SU-DHL-6 (cell line): ENCODE results near the gene IQGAP1.
"Not testable (repeated sequence)": the region's sequence is repeated elsewhere in the genome, so short reads cannot be mapped to it uniquely, and the experiment has no call there.

Experiments used
- H2AFZ ChIP-seq: fragments of 200-600 bp; sonication (generic); 2 replicates; pipeline ENCODE4 v1.6.1; 2014; ENCODE audit warnings: low read depth, mild to moderate bottlenecking, moderate library complexity, mixed read lengths, antibody characterized with exemption, low read length; ENCODE audit not compliant: severe bottlenecking
- H3F3A ChIP-seq: fragments of 200-600 bp; shearing (Covaris generic); 2 replicates; pipeline ENCODE4 v1.6.0; 2016; ENCODE audit warnings: antibody characterized with exemption, mild to moderate bottlenecking; ENCODE audit not compliant: insufficient read depth
- H3K27ac ChIP-seq: fragments of 200-600 bp; sonication (generic); 2 replicates; pipeline ENCODE4 v1.5.1; 2016; ENCODE audit warnings: low read depth, mild to moderate bottlenecking, low read length, moderate library complexity, mixed read lengths
- H3K27me3 ChIP-seq: fragments of 200-600 bp; sonication (generic), shearing (Covaris generic); 2 replicates; pipeline ENCODE4 v1.6.0; 2014; ENCODE audit warnings: mild to moderate bottlenecking, low read length
- H3K36me3 ChIP-seq: fragments of 200-600 bp; sonication (generic); 2 replicates; pipeline ENCODE4 v1.6.1; 2014; ENCODE audit warnings: mild to moderate bottlenecking, low read length, mixed read lengths
- H3K4me2 ChIP-seq: fragments of 300-600, 200-600 bp; shearing (Covaris generic), sonication (generic); 2 replicates; pipeline ENCODE4 v1.6.0; 2014; ENCODE audit warnings: low read length, low read depth, mild to moderate bottlenecking; ENCODE audit not compliant: poor library complexity, severe bottlenecking
- H3K4me3 ChIP-seq: fragments of 200-600 bp; sonication (generic); 2 replicates; pipeline ENCODE4 v1.5.1; 2014; ENCODE audit warnings: antibody characterized with exemption, low read length, mild to moderate bottlenecking, mixed read lengths; ENCODE audit not compliant: insufficient read depth, poor library complexity, severe bottlenecking
- H3K79me2 ChIP-seq: fragments of 200-600 bp; sonication (generic); 2 replicates; pipeline ENCODE4 v1.6.1; 2014; ENCODE audit warnings: mild to moderate bottlenecking, low read length, moderate library complexity; ENCODE audit not compliant: insufficient read depth
- H3K9ac ChIP-seq: fragments of 200-600 bp; sonication (generic); 2 replicates; pipeline ENCODE4 v1.7.0; 2014; ENCODE audit warnings: mild to moderate bottlenecking, low read length
- H3K9me2 ChIP-seq: fragments of 200-600 bp; sonication (generic); replicated peaks from 2 replicates; pipeline ENCODE4 v1.6.1; 2014; ENCODE audit warnings: low read length; ENCODE audit not compliant: insufficient read depth
- H3K9me3 ChIP-seq: fragments of 200-600 bp; sonication (generic); 2 replicates; pipeline ENCODE4 v1.6.1; 2014; ENCODE audit warnings: low read length, mixed read lengths; ENCODE audit not compliant: insufficient read depth
- H4K20me1 ChIP-seq: fragments of 200-600 bp; sonication (generic); 2 replicates; pipeline ENCODE4 v1.6.1; 2014; ENCODE audit warnings: low read depth, mild to moderate bottlenecking, antibody characterized with exemption, low read length, moderate library complexity, mixed read lengths
- CTCF ChIP-seq: fragments of 200-600 bp; sonication (generic); IDR thresholded peaks from one replicate; pipeline ENCODE4 v1.5.1; 2017; ENCODE audit warnings: antibody characterized with exemption, mild to moderate bottlenecking, low read length, moderate library complexity; ENCODE audit not compliant: insufficient read depth, poor library complexity, severe bottlenecking
- EZH2phosphoT487 ChIP-seq: fragments of 200-600 bp; sonication (generic), shearing (Covaris generic); conservative IDR thresholded peaks from 2 replicates; pipeline ENCODE4 v1.6.1; 2018; ENCODE audit warnings: mild to moderate bottlenecking, antibody characterized with exemption, low read length, moderate library complexity, mixed read lengths

Gene IQGAP1

DNA sequence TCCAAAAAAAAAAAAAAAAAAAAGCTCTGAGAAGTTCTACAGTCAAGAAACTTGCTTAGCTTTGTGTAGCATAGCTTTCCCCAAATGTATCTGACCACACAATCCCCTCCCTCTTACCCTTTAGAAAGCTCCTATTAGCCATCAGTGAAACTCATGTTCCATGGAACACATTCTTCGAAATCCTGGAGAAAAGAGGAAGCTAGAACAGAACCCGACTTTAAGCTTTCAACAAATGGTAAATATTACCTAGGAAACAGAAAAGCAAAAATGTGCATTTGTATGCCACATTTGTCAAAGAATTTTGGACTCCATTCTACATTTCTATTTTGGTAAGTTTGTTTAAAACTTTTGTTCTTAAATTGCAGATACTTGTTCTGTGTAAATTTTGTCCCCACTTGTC, 124.2 kb downstream of the IQGAP1 start:
- no peak overlapping the region for H3K27ac ChIP-seq
- H3K36me3 ChIP-seq, result no peaks in the 10 kb centered on the region
- no peaks in the 10 kb centered on the region for H3K9me2 ChIP-seq
- no peak overlapping the region for H3K4me2 ChIP-seq
- H3K9me3 ChIP-seq, result no peaks in the 10 kb centered on the region
- no peaks in the 10 kb centered on the region for H4K20me1 ChIP-seq
- no peak overlapping the region for H2AFZ ChIP-seq
- no peak for TF ChIP-seq EZH2phosphoT487
- TF ChIP-seq CTCF, result no peak
- no peak overlapping the region for H3K4me3 ChIP-seq
- no peaks in the 10 kb centered on the region for H3F3A ChIP-seq
- no peaks in the 10 kb centered on the region for H3K79me2 ChIP-seq
- no peaks in the 10 kb centered on the region for H3K27me3 ChIP-seq
- H3K9ac ChIP-seq, result no peak overlapping the region

DNA sequence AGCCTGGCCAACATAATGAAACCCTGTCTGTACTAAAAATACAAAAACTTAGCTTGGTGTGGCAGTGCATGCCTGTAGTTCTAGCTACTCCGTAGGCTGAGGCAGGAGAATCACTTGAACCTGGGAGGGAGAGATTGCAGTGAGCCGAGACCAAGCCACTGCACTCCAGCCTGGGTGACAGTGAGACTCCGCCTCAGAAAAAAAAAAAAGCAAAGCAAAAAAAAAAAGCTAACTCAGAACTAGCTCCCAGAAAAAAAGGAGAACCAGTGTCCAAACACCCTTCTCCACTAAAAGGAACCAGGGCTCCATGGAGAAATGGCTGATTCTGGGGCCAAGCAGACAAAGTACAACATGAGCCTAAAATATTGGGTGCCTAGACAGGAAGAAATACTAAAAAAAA, 124.9 kb downstream of the IQGAP1 start:
- Histone ChIP-seq H3K9ac (no peak overlapping the region), H3K79me2 (no peaks in the 10 kb centered on the region), H3K4me2 (no peak overlapping the region), H2AFZ (no peak overlapping the region), H3K36me3 (no peaks in the 10 kb centered on the region), H3F3A (no peaks in the 10 kb centered on the region), H3K27ac (no peak overlapping the region), H3K9me2 (no peaks in the 10 kb centered on the region), H4K20me1 (no peaks in the 10 kb centered on the region), H3K27me3 (no peaks in the 10 kb centered on the region), H3K4me3 (no peak overlapping the region), H3K9me3 (no peaks in the 10 kb centered on the region)
- TF ChIP-seq EZH2phosphoT487, result no peak
- no peak for TF ChIP-seq CTCF

DNA sequence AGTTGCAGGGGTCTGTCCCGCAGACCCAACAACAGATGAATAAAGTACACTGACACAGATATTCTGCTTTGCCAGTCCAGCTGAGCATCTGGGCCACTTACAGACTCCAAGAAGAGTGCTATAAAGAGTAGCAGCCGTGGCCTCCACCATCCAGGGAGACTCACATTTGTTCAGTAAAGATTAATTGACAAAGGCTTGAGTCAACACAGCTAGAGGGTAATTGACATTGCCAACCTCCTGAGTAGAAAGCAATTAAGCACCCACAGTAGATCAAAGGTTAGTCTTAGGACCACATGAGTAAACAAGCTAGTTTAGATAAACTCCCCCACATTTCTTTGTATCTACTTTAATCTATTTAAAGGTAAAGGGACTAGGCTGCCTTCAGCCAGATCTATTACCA, 125.4 kb downstream of the IQGAP1 start:
- no peaks in the 10 kb centered on the region for H3K27me3 ChIP-seq
- no peak overlapping the region for H3K4me2 ChIP-seq
- H3K27ac ChIP-seq, result no peak overlapping the region
- H3F3A ChIP-seq, result no peaks in the 10 kb centered on the region
- H3K9me2 ChIP-seq, result no peaks in the 10 kb centered on the region
- H3K4me3 ChIP-seq, result no peak overlapping the region
- H3K79me2 ChIP-seq, result no peaks in the 10 kb centered on the region
- H3K36me3 ChIP-seq, result no peaks in the 10 kb centered on the region
- H3K9me3 ChIP-seq, result no peaks in the 10 kb centered on the region
- no peaks in the 10 kb centered on the region for H4K20me1 ChIP-seq
- TF ChIP-seq EZH2phosphoT487 (no peak), CTCF (no peak)
- no peak overlapping the region for H2AFZ ChIP-seq
- no peak overlapping the region for H3K9ac ChIP-seq

DNA sequence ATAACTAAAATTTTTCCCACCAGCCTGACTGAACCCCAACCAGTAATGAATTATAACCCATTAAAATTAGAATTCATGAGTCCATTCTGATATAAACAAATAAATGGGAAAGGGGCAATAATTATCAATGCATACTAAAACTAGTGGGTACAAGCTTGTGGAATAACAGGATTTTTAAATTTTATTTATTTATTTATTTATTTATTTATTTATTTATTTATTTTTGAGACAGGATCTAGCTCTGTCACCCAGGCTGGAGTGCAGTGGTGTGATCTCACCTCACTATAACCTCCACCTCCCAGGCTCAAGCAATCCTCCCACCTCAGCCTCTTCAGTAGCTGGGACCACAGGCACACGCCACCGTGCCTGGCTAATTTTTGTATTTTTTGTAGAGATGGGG, 125.9 kb downstream of the IQGAP1 start:
- H3K36me3 ChIP-seq, H3K4me2 ChIP-seq, H3F3A ChIP-seq, H4K20me1 ChIP-seq, H3K9me3 ChIP-seq, H3K79me2 ChIP-seq, H3K4me3 ChIP-seq, H3K27ac ChIP-seq, H3K9me2 ChIP-seq, H2AFZ ChIP-seq, H3K9ac ChIP-seq, H3K27me3 ChIP-seq: not testable (repeated sequence)
